ENCODE measurements around the gene MARK3. TPM values are rescaled to one million over a fixed set of nuclear protein-coding genes. Genes with fewer than 3 reads are reported as not detected.
A peak's percentile ranks its signal among the peaks of the same experiment; 100 is the strongest.

MARK3 gene
- total RNA-seq, 2 experiments from 2014 or later: 87.4 to 88.0 TPM

- Mint-ChIP-seq H3K4me1 (peaks cover 13% of the 10 kb centered on the region), H3K27me3 (no peaks in the 10 kb centered on the region), H3K27ac (peak overlapping the region; percentile 13), H3K9me3 (no peaks in the 10 kb centered on the region), H3K36me3 (peaks cover 24% of the 10 kb centered on the region), H3K4me3 (no peak overlapping the region)
- POLR2A ChIA-PET: no interaction called here
- ATAC-seq (ENCODE audit: low read depth): no peak
- DNase-seq: no peak
Observed at GRCh38 chr14:103416916-103417315, 31.7 kb downstream of the MARK3 start.

- POLR2A ChIA-PET: interaction anchor here (0.6 kb wide), 1 partner anchor 28 kb away, joined by 5 read pairs; no protein-coding TSS in a partner anchor
- peaks cover 25% of the 10 kb centered on the region for H3K36me3 Mint-ChIP-seq
Observed at GRCh38 chr14:103418481-103418818, 33.2 kb downstream of the MARK3 start.

DNA sequence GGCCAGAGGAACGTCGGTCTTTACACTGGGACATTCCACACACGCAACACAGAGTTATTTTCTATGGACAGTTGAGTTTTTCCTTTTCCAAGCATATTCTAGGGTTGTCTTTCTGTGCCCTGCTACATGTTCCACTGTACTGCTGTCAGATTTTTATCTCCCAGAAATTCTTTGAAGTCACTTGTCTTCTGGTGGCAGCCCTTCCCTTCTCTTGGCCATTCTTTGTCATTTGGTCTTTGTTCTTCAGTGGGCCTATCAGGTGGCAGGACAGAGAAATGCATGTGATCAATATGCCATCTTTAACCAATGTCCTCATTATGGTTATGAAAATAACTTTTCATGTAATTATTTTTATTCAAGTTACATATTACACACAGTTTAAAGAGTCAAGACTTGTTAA lies 36.3 kb downstream of the MARK3 start:
- peaks cover 20% of the 10 kb centered on the region for H3K4me1 Mint-ChIP-seq
- POLR2A ChIA-PET: no interaction called here

More at GRCh38 chr14:103418481-103418818, 33.2 kb downstream of the MARK3 start:
- no peak for DNase-seq
- peaks cover 14% of the 10 kb centered on the region for H3K4me1 Mint-ChIP-seq
- H3K27me3 Mint-ChIP-seq: no peaks in the 10 kb centered on the region
- H3K9me3 Mint-ChIP-seq: no peaks in the 10 kb centered on the region
- H3K4me3 Mint-ChIP-seq: no peak overlapping the region
- no peak for ATAC-seq (ENCODE audit: low read depth)
- no peak overlapping the region for H3K27ac Mint-ChIP-seq

GRCh38 chr14:103423050-103423461 lies 37.8 kb downstream of the MARK3 start:
- DNase-seq (no peak), ATAC-seq (ENCODE audit: low read depth) (no peak)
- Mint-ChIP-seq H3K4me1 (peaks cover 22% of the 10 kb centered on the region), H3K36me3 (peaks cover 23% of the 10 kb centered on the region), H3K9me3 (no peaks in the 10 kb centered on the region), H3K27ac (no peak overlapping the region), H3K27me3 (no peaks in the 10 kb centered on the region), H3K4me3 (no peak overlapping the region)
- POLR2A ChIA-PET: interaction anchor here (0.6 kb wide), 1 partner anchor 64 kb away, joined by 3 read pairs; no protein-coding TSS in a partner anchor

More for the DNA sequence above, 36.3 kb downstream of the MARK3 start:
- DNase-seq (no peak), ATAC-seq (ENCODE audit: low read depth) (no peak)
- Mint-ChIP-seq H3K9me3 (no peaks in the 10 kb centered on the region), H3K36me3 (peaks cover 33% of the 10 kb centered on the region), H3K27ac (no peak overlapping the region), H3K4me3 (no peak overlapping the region), H3K27me3 (no peaks in the 10 kb centered on the region)

DNA sequence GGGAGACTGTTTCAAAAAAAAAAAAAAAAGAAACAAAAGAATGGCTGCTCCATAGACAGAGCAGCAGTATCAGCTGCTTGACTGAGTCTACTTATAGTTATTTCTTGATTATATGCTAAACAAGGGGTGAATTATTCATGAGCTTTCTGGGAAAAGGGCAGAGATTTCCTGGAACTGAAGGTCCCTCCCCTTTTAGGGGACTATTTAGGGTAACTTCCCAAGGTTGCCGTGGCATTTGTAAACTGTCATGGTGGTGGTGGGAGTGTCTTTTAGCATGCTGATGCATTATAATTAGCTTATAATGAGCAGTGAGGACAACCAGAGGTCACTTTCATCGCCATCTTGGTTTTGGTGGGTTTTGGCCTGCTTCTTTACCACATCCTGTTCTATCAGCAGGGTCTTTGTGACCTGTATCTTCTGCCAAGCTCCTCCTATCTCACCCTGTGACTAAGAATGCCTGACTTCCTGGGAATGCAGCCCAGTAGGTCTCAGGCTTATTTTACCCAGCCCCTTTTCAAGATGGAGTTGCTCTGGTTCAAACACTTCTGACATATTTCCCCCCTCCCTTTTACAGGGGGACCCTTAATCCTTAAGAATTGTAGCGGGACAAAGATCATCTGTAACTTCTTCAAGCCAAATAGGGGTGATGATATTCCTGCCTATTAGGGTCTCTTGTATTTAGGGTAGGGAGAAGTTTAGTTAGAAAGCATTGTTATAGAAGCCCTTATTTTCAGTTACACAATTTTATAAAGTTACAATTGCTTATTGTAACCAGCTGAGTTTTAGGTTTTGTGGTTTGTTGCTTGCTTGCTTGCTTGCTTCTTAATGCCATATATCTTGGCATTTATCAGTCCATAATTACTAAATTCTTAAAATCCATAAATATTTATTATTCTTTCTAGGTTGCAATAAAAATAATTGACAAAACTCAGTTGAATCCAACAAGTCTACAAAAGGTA lies 42.5 kb downstream of the MARK3 start:
- Mint-ChIP-seq H3K27me3 (no peaks in the 10 kb centered on the region), H3K27ac (peak overlapping the region; percentile 70), H3K36me3 (peaks cover 21% of the 10 kb centered on the region), H3K9me3 (no peaks in the 10 kb centered on the region), H3K4me1 (peaks cover 26% of the 10 kb centered on the region), H3K4me3 (peak overlapping the region; percentile 16)
- POLR2A ChIA-PET: interaction anchor here (0.6 to 0.9 kb wide), 2 partner anchors 93 to 620 kb away, joined by 3 read pairs; partner anchors contain the start of gene EIF5
- ATAC-seq (ENCODE audit: low read depth) (peak; percentile 58), DNase-seq (no peak)

DNA sequence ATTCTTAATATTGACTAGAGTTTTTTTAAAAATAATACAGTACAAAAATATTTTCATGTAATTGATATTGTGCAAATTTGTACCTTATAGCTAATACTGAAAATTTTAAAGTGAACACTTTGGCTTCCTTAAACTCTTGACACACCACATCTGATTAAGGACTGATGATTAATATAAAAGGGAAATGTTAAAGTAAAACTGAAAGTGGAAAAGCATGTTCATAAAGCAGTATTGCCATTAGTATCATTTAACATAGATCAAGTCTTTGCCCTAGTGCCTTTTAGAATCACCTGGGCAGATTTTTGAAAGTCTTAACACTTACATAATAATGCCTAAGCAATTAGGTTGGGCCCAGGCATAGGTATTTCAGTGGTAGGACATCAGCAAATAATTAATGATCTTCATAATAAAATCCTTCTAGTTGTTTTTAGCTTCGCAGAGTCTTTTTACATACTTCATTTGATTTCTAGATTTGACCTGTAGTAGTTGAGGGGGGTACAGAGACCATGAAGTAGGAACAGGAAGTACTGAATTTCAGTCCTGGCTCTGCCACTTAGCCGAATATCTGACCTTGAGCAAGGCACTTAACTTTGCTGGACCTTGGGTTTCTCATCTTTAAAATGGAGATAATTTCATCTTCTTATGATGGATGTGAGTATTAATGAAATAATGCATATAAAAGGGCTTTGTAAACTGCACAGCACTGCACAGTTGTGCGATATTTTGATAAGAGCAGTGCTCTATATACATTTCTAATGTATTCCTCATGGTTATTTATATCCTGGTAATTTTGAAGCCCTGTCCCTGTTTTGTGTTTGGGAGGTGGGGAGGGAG lies 43.7 kb downstream of the MARK3 start:
- Mint-ChIP-seq H3K27ac (peak overlapping the region; percentile 22), H3K36me3 (peaks cover 18% of the 10 kb centered on the region), H3K9me3 (no peaks in the 10 kb centered on the region), H3K4me1 (peaks cover 26% of the 10 kb centered on the region), H3K27me3 (no peaks in the 10 kb centered on the region), H3K4me3 (peak overlapping the region; percentile 25)
- DNase-seq: no peak
- no peak for ATAC-seq (ENCODE audit: low read depth)
- POLR2A ChIA-PET: interaction anchor here (0.9 kb wide), 1 partner anchor 95 kb away, joined by 3 read pairs; the partner anchor contains the start of gene EIF5

DNA sequence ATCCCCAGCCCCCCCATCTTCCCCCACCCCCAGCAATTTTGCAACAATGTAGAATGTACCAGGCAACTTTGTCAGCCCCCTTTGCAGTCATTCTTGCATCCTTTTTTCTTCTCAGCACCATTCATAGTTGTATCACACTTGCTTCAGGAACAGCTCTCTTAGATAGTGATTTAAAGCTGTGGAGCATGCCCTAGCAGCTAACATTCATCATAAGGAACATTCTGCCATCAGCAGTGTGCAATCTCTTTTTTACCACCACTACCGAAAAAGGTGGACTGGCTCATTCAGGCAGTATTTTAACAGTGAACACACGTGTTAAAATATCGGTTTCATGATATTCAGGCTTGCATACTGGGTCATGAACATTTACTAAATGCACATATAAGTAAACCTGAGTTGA lies 45.1 kb downstream of the MARK3 start:
- POLR2A ChIA-PET: no interaction called here
- no peak for ATAC-seq (ENCODE audit: low read depth)
- no peak for DNase-seq
- Mint-ChIP-seq H3K4me1 (peaks cover 23% of the 10 kb centered on the region), H3K36me3 (peaks cover 15% of the 10 kb centered on the region), H3K4me3 (no peak overlapping the region), H3K27ac (no peak overlapping the region), H3K9me3 (no peaks in the 10 kb centered on the region), H3K27me3 (no peaks in the 10 kb centered on the region)

- Mint-ChIP-seq H3K4me3 (no peak overlapping the region), H3K4me1 (peaks cover 14% of the 10 kb centered on the region), H3K27ac (no peak overlapping the region), H3K9me3 (no peaks in the 10 kb centered on the region), H3K27me3 (no peaks in the 10 kb centered on the region), H3K36me3 (peaks cover 15% of the 10 kb centered on the region)
- DNase-seq: no peak
- ATAC-seq (ENCODE audit: low read depth): no peak
- POLR2A ChIA-PET: no interaction called here
Observed at GRCh38 chr14:103432627-103433026, 47.4 kb downstream of the MARK3 start.

DNA sequence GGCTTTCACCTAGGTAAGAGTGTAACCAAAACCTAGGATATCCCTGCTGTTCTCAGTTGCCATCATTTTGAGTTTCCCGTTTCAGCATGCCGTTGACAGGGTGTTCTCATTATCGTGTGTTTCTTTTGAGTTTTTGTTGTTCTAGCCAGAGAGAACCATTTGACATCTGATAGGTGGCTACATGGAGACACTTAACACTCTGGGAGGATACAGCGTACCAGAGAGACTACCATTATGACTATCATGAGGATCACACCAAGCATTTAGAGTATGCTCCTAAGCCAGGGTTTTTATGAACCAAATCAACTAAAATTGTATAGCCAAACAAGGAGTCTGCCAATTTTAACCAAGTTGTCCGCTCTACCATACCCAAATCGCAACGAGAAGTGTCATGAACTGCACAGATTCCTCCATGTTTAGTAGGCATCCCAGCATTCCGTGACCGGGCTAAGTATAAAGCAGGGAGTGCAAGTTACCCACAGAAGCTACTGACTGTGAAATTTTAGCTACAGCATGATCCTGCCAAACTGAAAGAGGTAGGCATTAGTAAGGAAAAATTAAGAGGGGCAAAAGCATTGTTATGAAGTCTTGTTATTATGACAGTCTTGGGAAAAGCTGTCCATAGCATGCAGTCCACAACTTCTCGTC lies 48.8 kb downstream of the MARK3 start:
- POLR2A ChIA-PET: no interaction called here

DNA sequence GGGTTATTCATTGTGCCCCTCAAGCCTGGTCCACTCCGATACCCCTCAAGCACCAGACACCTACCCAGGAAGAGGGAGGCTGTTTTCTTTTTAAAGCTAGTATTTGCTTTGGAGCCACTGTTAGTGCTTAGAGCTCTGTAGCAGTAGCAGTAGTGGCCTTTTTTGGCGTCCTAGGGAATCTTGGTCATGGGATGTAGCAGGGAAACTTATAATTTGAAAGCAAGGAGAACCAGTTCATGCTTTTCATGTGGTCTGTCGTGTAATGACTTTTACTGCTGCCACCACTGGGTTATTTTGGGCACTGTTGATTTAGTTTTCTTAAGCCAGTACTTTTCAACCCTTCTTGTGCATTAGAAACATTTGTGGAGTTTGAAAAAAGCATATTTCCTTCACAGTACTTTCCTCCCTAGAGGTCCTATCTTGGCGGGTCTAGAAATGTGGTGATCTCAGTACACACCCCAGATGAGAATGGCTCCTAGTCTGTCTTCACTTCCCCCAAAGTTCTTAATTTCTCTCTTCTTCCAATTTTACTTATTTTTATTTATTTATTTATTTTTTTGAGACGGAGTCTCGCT lies 49.7 kb downstream of the MARK3 start:
- H3K4me3 Mint-ChIP-seq: no peak overlapping the region
- H3K9me3 Mint-ChIP-seq: no peaks in the 10 kb centered on the region
- POLR2A ChIA-PET: no interaction called here
- H3K27me3 Mint-ChIP-seq: no peaks in the 10 kb centered on the region
- H3K27ac Mint-ChIP-seq: no peak overlapping the region
- H3K4me1 Mint-ChIP-seq: peaks cover 6% of the 10 kb centered on the region
- DNase-seq (no peak), ATAC-seq (ENCODE audit: low read depth) (no peak)
- peaks cover 28% of the 10 kb centered on the region for H3K36me3 Mint-ChIP-seq

More for the DNA sequence above, 48.8 kb downstream of the MARK3 start:
- ATAC-seq (ENCODE audit: low read depth) (no peak), DNase-seq (no peak)
- peaks cover 7% of the 10 kb centered on the region for H3K4me1 Mint-ChIP-seq
- H3K36me3 Mint-ChIP-seq: peaks cover 19% of the 10 kb centered on the region
- H3K4me3 Mint-ChIP-seq: no peak overlapping the region
- no peak overlapping the region for H3K27ac Mint-ChIP-seq
- no peaks in the 10 kb centered on the region for H3K9me3 Mint-ChIP-seq
- no peaks in the 10 kb centered on the region for H3K27me3 Mint-ChIP-seq

- Mint-ChIP-seq H3K4me3 (no peak overlapping the region), H3K36me3 (peaks cover 25% of the 10 kb centered on the region), H3K27ac (no peak overlapping the region), H3K27me3 (no peaks in the 10 kb centered on the region), H3K4me1 (peaks cover 4% of the 10 kb centered on the region), H3K9me3 (no peaks in the 10 kb centered on the region)
- no peak for DNase-seq
- no peak for ATAC-seq (ENCODE audit: low read depth)
- POLR2A ChIA-PET: no interaction called here
Observed at GRCh38 chr14:103436533-103436932, 51.3 kb downstream of the MARK3 start.

GRCh38 chr14:103442288-103442687 lies 57.1 kb downstream of the MARK3 start:
- Mint-ChIP-seq H3K27me3 (no peaks in the 10 kb centered on the region), H3K4me3 (no peak overlapping the region), H3K36me3 (peaks cover 22% of the 10 kb centered on the region), H3K27ac (no peak overlapping the region), H3K4me1 (peaks cover 6% of the 10 kb centered on the region), H3K9me3 (no peaks in the 10 kb centered on the region)
- POLR2A ChIA-PET: interaction anchor here (0.6 to 0.7 kb wide), 3 partner anchors 10 to 603 kb away, joined by 3 read pairs; no protein-coding TSS in a partner anchor
- no peak for DNase-seq
- no peak for ATAC-seq (ENCODE audit: low read depth)
